ENCODE results near the gene ITGAV. TPM values are rescaled to one million over a fixed set of nuclear protein-coding genes. Genes with fewer than 3 reads are reported as not detected.

The ITGAV gene
- total and polyA plus RNA-seq, 4 donors: 6.6 to 31.3 (median 12.0) TPM

DNA sequence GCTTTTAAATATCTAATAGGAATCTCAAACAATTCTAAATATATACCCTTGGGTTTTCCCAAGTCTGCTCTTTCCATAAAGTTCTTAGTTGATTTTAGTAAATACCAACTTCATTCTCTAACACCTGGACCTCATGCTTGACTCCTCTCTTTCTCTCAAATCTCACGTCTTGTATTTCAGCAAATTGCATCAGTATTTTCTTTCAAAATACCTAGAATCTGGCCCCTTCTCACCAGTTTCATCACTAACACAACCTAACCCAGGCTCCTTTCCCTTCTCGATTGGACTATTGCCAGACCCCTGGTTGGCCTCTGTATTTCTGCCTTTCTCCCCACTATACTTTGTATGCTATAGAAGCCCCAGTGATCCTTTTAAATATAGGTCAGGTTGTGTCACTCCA is 81.0 kb downstream of the ITGAV start:
- no peak overlapping the region for H3K27ac ChIP-seq (ENCODE audit: low read depth in 1 of 2, low read length in 2 of 2)
- no peak overlapping the region for H3K9ac ChIP-seq (ENCODE audit: low read depth in 1 of 2, low read length in 2 of 2)
- H3K27me3 ChIP-seq (ENCODE audit: control insufficient read depth in 4 of 4, insufficient read depth in 4 of 4, low read length in 3 of 4): no peaks in the 10 kb centered on the region
- peaks cover 4 to 52% (median 49%) of the 10 kb centered on the region in 4 donors for H3K36me3 ChIP-seq (ENCODE audit: control insufficient read depth in 4 of 4, insufficient read depth in 3 of 4, low read depth in 1 of 4, low read length in 3 of 4)
- TF ChIP-seq, protein P1, sequence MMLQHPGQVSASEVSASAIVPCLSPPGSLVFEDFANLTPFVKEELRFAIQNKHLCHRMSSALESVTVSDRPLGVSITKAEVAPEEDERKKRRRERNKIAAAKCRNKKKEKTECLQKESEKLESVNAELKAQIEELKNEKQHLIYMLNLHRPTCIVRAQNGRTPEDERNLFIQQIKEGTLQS (IDR thresholded peaks at IDR 0.05): no peak
- TF ChIP-seq NR2F2 (IDR thresholded peaks at IDR 0.05) (no peak), YY1 (IDR thresholded peaks at IDR 0.05) (no peak), EGR1 (IDR thresholded peaks at IDR 0.05; ENCODE audit: low read depth in 2 of 2) (no peak), SP1 (IDR thresholded peaks at IDR 0.05) (no peak), JUND (IDR thresholded peaks at IDR 0.05) (no peak)
- TF ChIP-seq, protein P2, sequence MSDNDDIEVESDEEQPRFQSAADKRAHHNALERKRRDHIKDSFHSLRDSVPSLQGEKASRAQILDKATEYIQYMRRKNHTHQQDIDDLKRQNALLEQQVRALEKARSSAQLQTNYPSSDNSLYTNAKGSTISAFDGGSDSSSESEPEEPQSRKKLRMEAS (IDR thresholded peaks at IDR 0.05): no peak
- TF ChIP-seq, protein P3, sequence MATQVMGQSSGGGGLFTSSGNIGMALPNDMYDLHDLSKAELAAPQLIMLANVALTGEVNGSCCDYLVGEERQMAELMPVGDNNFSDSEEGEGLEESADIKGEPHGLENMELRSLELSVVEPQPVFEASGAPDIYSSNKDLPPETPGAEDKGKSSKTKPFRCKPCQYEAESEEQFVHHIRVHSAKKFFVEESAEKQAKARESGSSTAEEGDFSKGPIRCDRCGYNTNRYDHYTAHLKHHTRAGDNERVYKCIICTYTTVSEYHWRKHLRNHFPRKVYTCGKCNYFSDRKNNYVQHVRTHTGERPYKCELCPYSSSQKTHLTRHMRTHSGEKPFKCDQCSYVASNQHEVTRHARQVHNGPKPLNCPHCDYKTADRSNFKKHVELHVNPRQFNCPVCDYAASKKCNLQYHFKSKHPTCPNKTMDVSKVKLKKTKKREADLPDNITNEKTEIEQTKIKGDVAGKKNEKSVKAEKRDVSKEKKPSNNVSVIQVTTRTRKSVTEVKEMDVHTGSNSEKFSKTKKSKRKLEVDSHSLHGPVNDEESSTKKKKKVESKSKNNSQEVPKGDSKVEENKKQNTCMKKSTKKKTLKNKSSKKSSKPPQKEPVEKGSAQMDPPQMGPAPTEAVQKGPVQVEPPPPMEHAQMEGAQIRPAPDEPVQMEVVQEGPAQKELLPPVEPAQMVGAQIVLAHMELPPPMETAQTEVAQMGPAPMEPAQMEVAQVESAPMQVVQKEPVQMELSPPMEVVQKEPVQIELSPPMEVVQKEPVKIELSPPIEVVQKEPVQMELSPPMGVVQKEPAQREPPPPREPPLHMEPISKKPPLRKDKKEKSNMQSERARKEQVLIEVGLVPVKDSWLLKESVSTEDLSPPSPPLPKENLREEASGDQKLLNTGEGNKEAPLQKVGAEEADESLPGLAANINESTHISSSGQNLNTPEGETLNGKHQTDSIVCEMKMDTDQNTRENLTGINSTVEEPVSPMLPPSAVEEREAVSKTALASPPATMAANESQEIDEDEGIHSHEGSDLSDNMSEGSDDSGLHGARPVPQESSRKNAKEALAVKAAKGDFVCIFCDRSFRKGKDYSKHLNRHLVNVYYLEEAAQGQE (IDR thresholded peaks at IDR 0.05): no peak
- no peaks in the 10 kb centered on the region for H3K4me1 ChIP-seq (ENCODE audit: control insufficient read depth in 4 of 4, insufficient read depth in 4 of 4, low read length in 3 of 4)
- H3K9me3 ChIP-seq (ENCODE audit: control insufficient read depth in 4 of 4, low read length in 3 of 4): peaks cover 0 to 4% (median 1%) of the 10 kb centered on the region in 4 donors
- no peak for DNase-seq (ENCODE audit: low spot score)
- no peak overlapping the region for H3K4me3 ChIP-seq (ENCODE audit: low read depth in 1 of 3, low read length in 3 of 3)
- 96% methylated on average over 2 of the region's 2 CpGs for WGBS

DNA sequence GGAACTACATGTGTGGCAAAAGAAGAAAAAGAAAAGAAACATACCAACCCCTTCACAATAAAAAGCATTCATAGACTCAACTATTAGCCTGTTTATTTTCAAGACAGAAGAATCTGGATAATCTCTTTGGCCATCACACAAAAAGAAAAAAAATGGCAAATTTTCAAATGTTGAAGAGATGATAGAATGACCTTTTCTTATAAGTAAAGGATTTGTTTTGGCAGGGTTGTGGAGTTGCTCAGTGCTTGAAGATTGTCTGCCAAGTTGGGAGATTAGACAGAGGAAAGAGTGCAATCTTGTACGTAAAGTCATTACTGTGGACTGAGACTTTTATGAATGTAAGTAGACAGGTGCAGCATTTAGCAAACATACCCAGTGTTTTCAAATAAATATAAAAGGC is 85.5 kb downstream of the ITGAV start:
- DNase-seq (ENCODE audit: low spot score): no peak
- Histone ChIP-seq H3K27me3 (ENCODE audit: control insufficient read depth in 4 of 4, insufficient read depth in 4 of 4, low read length in 3 of 4) (no peaks in the 10 kb centered on the region), H3K36me3 (ENCODE audit: control insufficient read depth in 4 of 4, insufficient read depth in 3 of 4, low read depth in 1 of 4, low read length in 3 of 4) (peaks cover 6 to 41% (median 34%) of the 10 kb centered on the region in 4 donors), H3K27ac (ENCODE audit: low read depth in 1 of 2, low read length in 2 of 2) (no peak overlapping the region), H3K9ac (ENCODE audit: low read depth in 1 of 2, low read length in 2 of 2) (no peak overlapping the region), H3K4me3 (ENCODE audit: low read depth in 1 of 3, low read length in 3 of 3) (no peak overlapping the region), H3K4me1 (ENCODE audit: control insufficient read depth in 4 of 4, insufficient read depth in 4 of 4, low read length in 3 of 4) (no peaks in the 10 kb centered on the region), H3K9me3 (ENCODE audit: control insufficient read depth in 4 of 4, low read length in 3 of 4) (peaks cover 0 to 4% (median 1%) of the 10 kb centered on the region in 4 donors)
- TF ChIP-seq, protein P3 (IDR thresholded peaks at IDR 0.05): no peak
- TF ChIP-seq HNF4A (conservative IDR thresholded peaks at IDR 0.05): no peak
- TF ChIP-seq JUND (IDR thresholded peaks at IDR 0.05): no peak
- TF ChIP-seq, protein P2 (IDR thresholded peaks at IDR 0.05): no peak
- WGBS: 93% methylated on average over 1 of the region's 1 CpG

Measured in liver (tissue), 9 donors.